CD14-positive monocyte (primary cell): Measurements from ENCODE around the gene SMIM13. TPM values are rescaled to one million over a fixed set of nuclear protein-coding genes. Genes with fewer than 3 reads are reported as not detected.

Experiments
- DNase-seq, 3 donors: peaks; one replicate each; pipeline ENCODE4 v3.0.0-alpha.2; 2011 to 2022
- H2AFZ ChIP-seq: 2 replicates; pipeline ENCODE4 v1.6.0; 2012; ENCODE audit warnings: mild to moderate bottlenecking, low read depth, low read length, inconsistent platforms; ENCODE audit not compliant: insufficient read depth, poor library complexity, severe bottlenecking
- H3K27ac ChIP-seq, 2 donors: 1 replicate in 1 of 2; 2 replicates in 1 of 2; pipeline ENCODE4 v1.5.1; 2012 to 2013; ENCODE audit warnings: low read length in 2 of 2, control low read depth in 1 of 2, inconsistent platforms in 1 of 2, low read depth in 1 of 2, mild to moderate bottlenecking in 1 of 2
- H3K27me3 ChIP-seq, 2 donors: one replicate each; pipeline versions ENCODE4 v1.6.0 to v1.6.1; 2011 to 2013; ENCODE audit warnings: low read length in 2 of 2; ENCODE audit not compliant: control insufficient read depth in 2 of 2, insufficient read depth in 2 of 2
- H3K36me3 ChIP-seq, 2 donors: replicated peaks in 1 of 2; 1 replicate in 1 of 2; 2 replicates in 1 of 2; pipeline versions ENCODE4 v1.5.1 to v1.6.1; 2012 to 2013; ENCODE audit warnings: low read length in 2 of 2, control low read depth in 1 of 2, inconsistent platforms in 1 of 2, mild to moderate bottlenecking in 1 of 2; ENCODE audit not compliant: insufficient read depth in 2 of 2, control insufficient read depth in 1 of 2
- H3K4me1 ChIP-seq, 2 donors: 1 replicate in 1 of 2; 2 replicates in 1 of 2; pipeline versions ENCODE4 v1.5.1 to v1.6.1; 2012 to 2013; ENCODE audit warnings: low read length in 2 of 2, control low read depth in 1 of 2, inconsistent platforms in 1 of 2, mild to moderate bottlenecking in 1 of 2, moderate library complexity in 1 of 2; ENCODE audit not compliant: insufficient read depth in 2 of 2, control insufficient read depth in 1 of 2
- H3K4me2 ChIP-seq: replicated peaks from 2 replicates; pipeline ENCODE3; 2012; ENCODE audit warnings: low read length, moderate library complexity, mild to moderate bottlenecking; ENCODE audit not compliant: poor library complexity, severe bottlenecking; ENCODE audit errors: extremely low read depth
- H3K4me3 ChIP-seq, 3 experiments: fragments of 200-600 bp in 1 of 3; sonication (generic) in 1 of 3; replicated peaks in 1 of 3; 1 replicate in 2 of 3; 2 replicates in 1 of 3; pipeline ENCODE4 v1.5.1; 2011 to 2013; ENCODE audit warnings: low read length in 3 of 3, mild to moderate bottlenecking in 3 of 3, control low read depth in 2 of 3, low read depth in 2 of 3, inconsistent platforms in 1 of 3, moderate library complexity in 1 of 3
- H3K79me2 ChIP-seq: 2 replicates; pipeline ENCODE4 v1.6.0; 2012; ENCODE audit warnings: mild to moderate bottlenecking, control low read depth, inconsistent platforms, low read length, moderate library complexity; ENCODE audit not compliant: insufficient read depth
- H3K9ac ChIP-seq: 2 replicates; pipeline ENCODE4 v1.6.0; 2017; ENCODE audit warnings: low read length, mild to moderate bottlenecking; ENCODE audit not compliant: insufficient read depth, poor library complexity, severe bottlenecking
- H3K9me3 ChIP-seq, 2 donors: replicated peaks in 1 of 2; 1 replicate in 1 of 2; 2 replicates in 1 of 2; pipeline versions ENCODE4 v1.5.1 to v1.6.1; 2012 to 2013; ENCODE audit warnings: low read length in 2 of 2, control low read depth in 1 of 2; ENCODE audit not compliant: control insufficient read depth in 1 of 2, insufficient read depth in 1 of 2
- H4K20me1 ChIP-seq: 2 replicates; pipeline ENCODE4 v1.6.0; 2012; ENCODE audit warnings: mild to moderate bottlenecking, low read length, control low read depth, moderate library complexity; ENCODE audit not compliant: insufficient read depth
- H3K27ac Mint-ChIP-seq, 7 donors: one replicate each; pipeline ENCODE4 v1.8.0; 2020; ENCODE audit warnings: mild to moderate bottlenecking in 7 of 7, mixed read lengths in 7 of 7, moderate library complexity in 6 of 7, inconsistent platforms in 2 of 7
- H3K27me3 Mint-ChIP-seq, 3 donors: one replicate each; pipeline ENCODE4 v1.8.0; 2021 to 2022; ENCODE audit warnings: low read depth in 3 of 3, mild to moderate bottlenecking in 3 of 3, mixed read lengths in 3 of 3, moderate library complexity in 3 of 3, inconsistent platforms in 1 of 3
- H3K36me3 Mint-ChIP-seq, 2 donors: one replicate each; pipeline ENCODE4 v1.8.0; 2020; ENCODE audit warnings: mixed read lengths in 2 of 2, inconsistent platforms in 1 of 2, mild to moderate bottlenecking in 1 of 2
- H3K4me1 Mint-ChIP-seq: one replicate; pipeline ENCODE4 v1.8.0; 2020; ENCODE audit warnings: mild to moderate bottlenecking, mixed read lengths
- H3K4me3 Mint-ChIP-seq, 2 donors: one replicate each; pipeline ENCODE4 v1.8.0; 2020; ENCODE audit warnings: mild to moderate bottlenecking in 2 of 2, mixed read lengths in 2 of 2, moderate library complexity in 1 of 2
- H3K9me3 Mint-ChIP-seq, 7 donors: one replicate each; pipeline ENCODE4 v1.8.0; 2020 to 2022; ENCODE audit warnings: mixed read lengths in 7 of 7, mild to moderate bottlenecking in 6 of 7, moderate library complexity in 6 of 7, inconsistent platforms in 2 of 7
- CTCF ChIP-seq: fragments of 200-600 bp; IDR thresholded peaks from one replicate; pipeline ENCODE4 v1.8.0; 2022; ENCODE audit warnings: antibody characterized with exemption, mild to moderate bottlenecking
- WGBS: methylation state at CpG from one replicate; pipeline ENCODE4 v1.1.5; 2013; ENCODE audit warnings: missing lambda C conversion rate; ENCODE audit not compliant: insufficient coverage; 5-methylcytosine and 5-hydroxymethylcytosine counted together
- intact Hi-C, 2 donors: fragments of 100-400 bp; cut with micrococcal nuclease; formaldehyde crosslinking; loops; one replicate each; pipeline versions ENCODE4 v1.15.0 to v1.15.1; 2023
- polyA plus RNA-seq, 3 donors: library from polyadenylated mRNA; depleted of rRNA in 1 of 3; unstranded in 2 of 3; stranded (reverse) in 1 of 3; fragments of 300-500 nt in 2 of 3; fragments of >200 nt in 1 of 3; fragmentation: Illumina TruSeq in 2 of 3; gene quantifications; 1 replicate in 2 of 3; 2 replicates in 1 of 3; pipeline ENCODE4 v1.2.3, GENCODE V29; 2012 to 2021

The SMIM13 gene
- polyA plus RNA-seq, 3 donors: 1.4 to 3.4 (median 2.4) TPM

GRCh38 chr6:11144393-11144851 lies 50.8 kb downstream of the SMIM13 start:
- H3K4me3 ChIP-seq: no peak overlapping the region
- peaks cover 30 to 33% of the 10 kb centered on the region in 2 donors for H3K4me1 ChIP-seq
- Mint-ChIP-seq H3K4me3 (peak overlapping the region in 1 of 2 donors; percentile 33), H3K27ac (peak overlapping the region; percentile 69 to 98 (median 95)), H3K36me3 (peaks cover 0 to 2% of the 10 kb centered on the region in 2 donors), H3K4me1 (peaks cover 35% of the 10 kb centered on the region), H3K27me3 (peaks cover 0 to 2% (median 0%) of the 10 kb centered on the region in 3 donors), H3K9me3 (peaks cover 0 to 5% (median 0%) of the 10 kb centered on the region in 7 donors)
- H3K36me3 ChIP-seq: no peaks in the 10 kb centered on the region
- 36% methylated on average over 5 of the region's 6 CpGs for WGBS
- no peaks in the 10 kb centered on the region for H3K9me3 ChIP-seq
- TF ChIP-seq CTCF: peak; percentile 96
- H2AFZ ChIP-seq: no peak overlapping the region
- H3K4me2 ChIP-seq: no peak overlapping the region
- no peaks in the 10 kb centered on the region for H3K79me2 ChIP-seq
- H3K27ac ChIP-seq: peak overlapping the region in 1 of 2 donors; percentile 81
- no peaks in the 10 kb centered on the region for H3K27me3 ChIP-seq
- peak; percentile 69 to 82 (median 76) for DNase-seq
- no peak overlapping the region for H3K9ac ChIP-seq
- intact Hi-C loops: loop anchor here (2.0 to 10.0 kb wide), 6 partner anchors 52 to 433 kb away; partner anchors contain the start of gene SMIM13 (in 1 of the 2)
- H4K20me1 ChIP-seq: no peaks in the 10 kb centered on the region

GRCh38 chr6:11146117-11146826 lies 52.6 kb downstream of the SMIM13 start:
- no peaks in the 10 kb centered on the region for H3K36me3 ChIP-seq
- no peak overlapping the region for H3K9ac ChIP-seq
- H3K27me3 ChIP-seq: no peaks in the 10 kb centered on the region
- peak overlapping the region in 4 of 7 donors; percentile 2 to 75 (median 35) for H3K27ac Mint-ChIP-seq
- H2AFZ ChIP-seq: no peak overlapping the region
- peaks cover 27 to 30% of the 10 kb centered on the region in 2 donors for H3K4me1 ChIP-seq
- H3K9me3 Mint-ChIP-seq: peaks cover 0 to 5% (median 0%) of the 10 kb centered on the region in 7 donors
- no peaks in the 10 kb centered on the region for H3K9me3 ChIP-seq
- no peak overlapping the region for H3K27ac ChIP-seq
- WGBS: 96% methylated on average over 3 of the region's 4 CpGs
- no peak for TF ChIP-seq CTCF
- no peak overlapping the region for H3K4me3 ChIP-seq
- DNase-seq: no peak
- peaks cover 0 to 5% (median 0%) of the 10 kb centered on the region in 3 donors for H3K27me3 Mint-ChIP-seq
- intact Hi-C loops: loop anchor here (10.0 kb wide), 3 partner anchors 179 to 429 kb away; no protein-coding TSS in a partner anchor
- peaks cover 29% of the 10 kb centered on the region for H3K4me1 Mint-ChIP-seq
- H3K79me2 ChIP-seq: no peaks in the 10 kb centered on the region
- no peak overlapping the region for H3K4me2 ChIP-seq
- no peak overlapping the region for H3K4me3 Mint-ChIP-seq
- H3K36me3 Mint-ChIP-seq: peaks cover 0 to 2% of the 10 kb centered on the region in 2 donors
- no peaks in the 10 kb centered on the region for H4K20me1 ChIP-seq
